Esophagus muscularis mucosa (tissue), 4 donors: ENCODE data around the gene GPATCH4.

ENCODE experiments used
- EP300 ChIP-seq: sonication (generic); formaldehyde crosslinking; IDR thresholded peaks from one replicate; pipeline ENCODE4 v1.6.1; 2017; ENCODE audit warnings: antibody characterized with exemption
- POLR2A ChIP-seq: fragments of 450-650 bp; IDR thresholded peaks from one replicate; pipeline ENCODE4 v1.6.1; 2017; ENCODE audit warnings: antibody characterized with exemption, moderate library complexity, mild to moderate bottlenecking, low read depth
- POLR2AphosphoS5 ChIP-seq, 2 donors: sonication (generic); formaldehyde crosslinking; IDR thresholded peaks; one replicate each; pipeline ENCODE4 v1.6.1; 2017; ENCODE audit warnings: antibody characterized with exemption in 2 of 2
- TF ChIP-seq, protein P1 (sequence below), 3 experiments: fragments of 200-600 bp in 2 of 3; fragments of 450-650 bp in 1 of 3; sonication (generic) in 2 of 3; IDR thresholded peaks; one replicate each; pipeline ENCODE4 v1.5.1; 2017 to 2019; ENCODE audit warnings: antibody characterized with exemption in 3 of 3, mild to moderate bottlenecking in 2 of 3, moderate library complexity in 1 of 3

DNA sequence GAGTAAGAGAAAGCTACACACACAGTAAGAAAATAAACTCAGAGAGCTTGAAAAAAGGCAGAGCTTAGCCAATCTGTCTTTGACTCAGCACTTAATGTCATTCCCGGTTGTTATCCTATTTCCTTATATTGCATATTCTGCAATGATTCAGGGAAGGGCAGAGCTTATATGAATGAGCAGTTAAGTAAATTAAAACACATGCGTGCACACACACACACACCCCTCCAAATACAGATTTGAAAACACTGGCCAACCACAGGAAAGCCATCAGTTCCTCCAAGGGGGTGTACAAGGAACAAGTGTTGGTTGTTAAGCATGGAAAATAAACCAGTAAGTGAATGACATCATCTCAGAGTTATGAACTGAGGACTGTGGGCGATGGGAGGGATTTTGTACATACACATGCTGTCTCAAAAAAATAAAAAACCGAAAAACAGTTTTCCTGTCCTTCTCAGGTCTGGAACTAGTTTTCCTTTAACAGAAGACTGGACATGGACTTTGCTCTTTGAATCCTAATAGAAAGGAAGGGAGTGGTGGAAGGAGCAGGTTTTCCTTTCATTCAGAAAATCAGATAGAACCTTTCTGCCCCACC is 29.9 kb downstream of the GPATCH4 start:
- TF ChIP-seq, protein P1, sequence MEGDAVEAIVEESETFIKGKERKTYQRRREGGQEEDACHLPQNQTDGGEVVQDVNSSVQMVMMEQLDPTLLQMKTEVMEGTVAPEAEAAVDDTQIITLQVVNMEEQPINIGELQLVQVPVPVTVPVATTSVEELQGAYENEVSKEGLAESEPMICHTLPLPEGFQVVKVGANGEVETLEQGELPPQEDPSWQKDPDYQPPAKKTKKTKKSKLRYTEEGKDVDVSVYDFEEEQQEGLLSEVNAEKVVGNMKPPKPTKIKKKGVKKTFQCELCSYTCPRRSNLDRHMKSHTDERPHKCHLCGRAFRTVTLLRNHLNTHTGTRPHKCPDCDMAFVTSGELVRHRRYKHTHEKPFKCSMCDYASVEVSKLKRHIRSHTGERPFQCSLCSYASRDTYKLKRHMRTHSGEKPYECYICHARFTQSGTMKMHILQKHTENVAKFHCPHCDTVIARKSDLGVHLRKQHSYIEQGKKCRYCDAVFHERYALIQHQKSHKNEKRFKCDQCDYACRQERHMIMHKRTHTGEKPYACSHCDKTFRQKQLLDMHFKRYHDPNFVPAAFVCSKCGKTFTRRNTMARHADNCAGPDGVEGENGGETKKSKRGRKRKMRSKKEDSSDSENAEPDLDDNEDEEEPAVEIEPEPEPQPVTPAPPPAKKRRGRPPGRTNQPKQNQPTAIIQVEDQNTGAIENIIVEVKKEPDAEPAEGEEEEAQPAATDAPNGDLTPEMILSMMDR (IDR thresholded peaks at IDR 0.05), result no peak
- TF ChIP-seq POLR2A (no peak), POLR2AphosphoS5 (IDR thresholded peaks at IDR 0.05) (no peak), EP300 (no peak)
